ENCODE results near the gene TRPM5. TPM values are rescaled to one million over a fixed set of nuclear protein-coding genes. Genes with fewer than 3 reads are reported as not detected.

TRPM5 gene
- total and polyA plus RNA-seq, 2 of the 4 experiments (the other 2 are of a cell fraction), result not detected

- Histone ChIP-seq H3K79me1 (ENCODE audit: low read depth in 1 of 2, low read length in 2 of 2) (no peaks in the 10 kb centered on the region), H3K9ac (ENCODE audit: low read depth, low read length) (no peak overlapping the region), H2AFZ (replicated peaks; ENCODE audit: low read length, poor library complexity) (no peak overlapping the region), H3K4me3 (ENCODE audit: insufficient read depth, low read depth, low read length) (no peak overlapping the region), H3K9me3 (ENCODE audit: control insufficient read depth, insufficient read depth, low read length) (peaks cover 3% of the 10 kb centered on the region; the same call in 1 of the 2 replicates), H3K36me3 (ENCODE audit: control insufficient read depth, insufficient read depth, low read length) (no peaks in the 10 kb centered on the region), H3K9me1 (ENCODE audit: insufficient read depth, low read length) (no peaks in the 10 kb centered on the region), H3K4me1 (ENCODE audit: control insufficient read depth, insufficient read depth, low read length) (no peaks in the 10 kb centered on the region), H3K56ac (ENCODE audit: extremely low read depth, insufficient read depth, low read length) (no peak overlapping the region), H2BK15ac (ENCODE audit: low read depth, low read length) (no peak overlapping the region), H4K8ac (ENCODE audit: low read depth in 2 of 2, low read length in 2 of 2) (no peak overlapping the region), H3K4ac (ENCODE audit: low read depth, low read length) (no peak overlapping the region), H3K23ac (ENCODE audit: low read depth, low read length) (no peak overlapping the region), H4K91ac (ENCODE audit: insufficient read depth, low read depth, low read length) (no peak overlapping the region), H2BK20ac (ENCODE audit: low read depth, low read length) (no peak overlapping the region), H2AK5ac (ENCODE audit: low read depth, low read length) (no peak overlapping the region), H3K4me2 (ENCODE audit: low read depth, low read length) (no peak overlapping the region), H4K5ac (ENCODE audit: low read depth, low read length) (no peak overlapping the region), H2AK9ac (replicated peaks; ENCODE audit: low read depth, low read length, poor library complexity) (no peak overlapping the region), H2BK120ac (ENCODE audit: low read depth, low read length) (no peak overlapping the region), H3K27ac (ENCODE audit: insufficient read depth, low read length) (no peak overlapping the region), H2BK5ac (ENCODE audit: low read depth, low read length, poor library complexity, severe bottlenecking) (no peak overlapping the region), H3K18ac (ENCODE audit: low read depth, low read length) (no peak overlapping the region), H3K14ac (replicated peaks; ENCODE audit: low read depth, low read length) (no peak overlapping the region), H3K27me3 (ENCODE audit: control insufficient read depth, insufficient read depth, low read length) (peaks cover 27% of the 10 kb centered on the region), H4K20me1 (ENCODE audit: insufficient read depth, low read length) (no peaks in the 10 kb centered on the region; the same call in 1 of the 2 replicates)
- in situ Hi-C loops (cut with MboI; ENCODE audit: low sequenced_read_pairs), result no loop called here
- WGBS, 2 experiments (ENCODE audit: extremely low coverage in 2 of 2, insufficient read length in 1 of 2), result 56% methylated on average over 5 of the region's 21 CpGs; no CpG with 5 or more reads in 1 of the 2 experiments
- no peak for DNase-seq
- intact Hi-C loops (cut with micrococcal nuclease), result no loop called here
- no peak for ATAC-seq (ENCODE audit: low read depth)
- ChIA-PET CTCF (no interaction called here), POLR2A (ENCODE audit: unreplicated experiment) (no interaction called here)
- TF ChIP-seq, protein P1, sequence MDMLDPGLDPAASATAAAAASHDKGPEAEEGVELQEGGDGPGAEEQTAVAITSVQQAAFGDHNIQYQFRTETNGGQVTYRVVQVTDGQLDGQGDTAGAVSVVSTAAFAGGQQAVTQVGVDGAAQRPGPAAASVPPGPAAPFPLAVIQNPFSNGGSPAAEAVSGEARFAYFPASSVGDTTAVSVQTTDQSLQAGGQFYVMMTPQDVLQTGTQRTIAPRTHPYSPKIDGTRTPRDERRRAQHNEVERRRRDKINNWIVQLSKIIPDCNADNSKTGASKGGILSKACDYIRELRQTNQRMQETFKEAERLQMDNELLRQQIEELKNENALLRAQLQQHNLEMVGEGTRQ (IDR thresholded peaks at IDR 0.05; ENCODE audit: low read depth, low read length), result no peak
- no peak for TF ChIP-seq CHD1 (IDR thresholded peaks at IDR 0.05; ENCODE audit: low read depth, low read length)
- TF ChIP-seq CTCF (conservative IDR thresholded peaks at IDR 0.05; ENCODE audit: low read depth, low read length), result no peak
- TF ChIP-seq MAFK (IDR thresholded peaks at IDR 0.05; ENCODE audit: low read depth, low read length), result no peak
- no peak for TF ChIP-seq RFX5 (IDR thresholded peaks at IDR 0.05; ENCODE audit: low read depth, low read length)
- no peak for TF ChIP-seq SMC3 (IDR thresholded peaks at IDR 0.05; ENCODE audit: low read depth, low read length)
- TF ChIP-seq BHLHE40 (IDR thresholded peaks at IDR 0.05; ENCODE audit: low read depth, low read length), result no peak
- no TSS peak for BruUV-seq (replicated peaks)
- dilution Hi-C loops (cut with HindIII; ENCODE audit: low sequenced_read_pairs, unreplicated experiment), result no loop called here
Measured at GRCh38 chr11:2468363-2469235, 24.3 kb upstream of the TRPM5 start.
